K562 (cell line): ENCODE data around the gene CDYL2. TPM values are rescaled to one million over a fixed set of nuclear protein-coding genes. Genes with fewer than 3 reads are reported as not detected.
"Not testable (repeated sequence)": the region's sequence is repeated elsewhere in the genome, so short reads cannot be mapped to it uniquely, and the experiment has no call there.

Experiments
- ATAC-seq: fragments of 200-7000 bp; cut with Tn5 transposase; 3 replicates; pipeline ENCODE4 v1.9.1; 2020; ENCODE audit warnings: moderate library complexity
- BruUV-seq: library from RNA; stranded (reverse); fragments of 400-500 nt; replicated peaks from 2 replicates; lab custom pipeline; 2021; lab: Mats Ljungman, UMichigan
- CTCF ChIA-PET: fragments of 300-600 bp; formaldehyde crosslinking; extraction: SDS; loops from one replicate; lab custom pipeline; 2021; ENCODE audit warnings: low intra/inter-chr PET ratio; lab: Yijun Ruan, JAX
- POLR2A ChIA-PET: fragments of 300-600, 350-650 bp; sonication (Branson Sonifier 250); formaldehyde crosslinking; extraction: SDS; loops from one replicate; lab custom pipeline; 2021; ENCODE audit warnings: antibody characterized with exemption, inconsistent platforms; lab: Yijun Ruan, JAX
- DNase-seq, 4 experiments: peaks; one replicate each; pipeline versions ENCODE4 v3.0.0 to v3.0.0-alpha.2; 2011 to 2018; ENCODE audit warnings: low spot score in 3 of 4, mixed read lengths in 3 of 4; ENCODE audit errors: extremely low read depth in 1 of 4
- FAIRE-seq: peaks from 2 replicates; lab custom pipeline; 2011; peaks lifted over from hg19 to GRCh38; lab: Jason Lieb, UNC
- H2AFZ ChIP-seq: 2 replicates; pipeline ENCODE4 v1.6.0; 2011; ENCODE audit warnings: low read depth, low read length, control low read depth, inconsistent platforms
- H3K27ac ChIP-seq: fragments of 200-600 bp; 3 replicates; pipeline ENCODE4 v1.8.0; 2011; ENCODE audit warnings: low read depth, mild to moderate bottlenecking, control low read depth, inconsistent platforms, low read length, moderate library complexity, mixed read lengths; ENCODE audit errors: extremely low read depth
- H3K27me3 ChIP-seq, 2 experiments: fragments of 300-600 bp in 1 of 2; 2 replicates in 1 of 2; 3 replicates in 1 of 2; pipeline versions ENCODE4 v1.6.0 to v1.8.0; 2011; ENCODE audit warnings: inconsistent platforms in 2 of 2, low read length in 2 of 2, mild to moderate bottlenecking in 1 of 2, mixed read lengths in 1 of 2, moderate library complexity in 1 of 2; ENCODE audit not compliant: control insufficient read depth in 2 of 2, insufficient read depth in 2 of 2
- H3K36me3 ChIP-seq: fragments of 300-600 bp; 3 replicates; pipeline ENCODE4 v1.8.0; 2011; ENCODE audit warnings: mild to moderate bottlenecking, low read length, inconsistent platforms; ENCODE audit not compliant: control insufficient read depth, insufficient read depth
- H3K4me1 ChIP-seq, 2 experiments: fragments of 200-600 bp in 1 of 2; replicated peaks in 1 of 2; 2 replicates in 1 of 2; 3 replicates in 1 of 2; pipeline versions ENCODE4 v1.5.1 to v1.8.0; 2011; ENCODE audit warnings: inconsistent platforms in 2 of 2, low read length in 2 of 2, mild to moderate bottlenecking in 1 of 2, mixed read lengths in 1 of 2, moderate library complexity in 1 of 2; ENCODE audit not compliant: control insufficient read depth in 2 of 2, insufficient read depth in 2 of 2
- H3K4me2 ChIP-seq: 2 replicates; pipeline ENCODE4 v1.6.1; 2011; ENCODE audit warnings: low read length, control low read depth, inconsistent platforms, mixed read lengths; ENCODE audit not compliant: insufficient read depth
- H3K4me3 ChIP-seq: fragments of 200-600 bp; sonication (generic), shearing (Covaris generic); 2 replicates; pipeline ENCODE4 v1.5.1; 2016; ENCODE audit warnings: control low read depth, inconsistent platforms
- H3K79me2 ChIP-seq: fragments of 200-600 bp; 3 replicates; pipeline ENCODE4 v1.8.0; 2011; ENCODE audit warnings: low read length, inconsistent platforms; ENCODE audit not compliant: control insufficient read depth, insufficient read depth
- H3K9ac ChIP-seq, 2 experiments: 2 replicates each; pipeline versions ENCODE4 v1.6.0 to v1.6.1; 2011; ENCODE audit warnings: low read depth in 2 of 2, low read length in 2 of 2, control low read depth in 1 of 2, inconsistent platforms in 1 of 2, mild to moderate bottlenecking in 1 of 2, mixed read lengths in 1 of 2; ENCODE audit not compliant: insufficient read depth in 1 of 2
- H3K9me1 ChIP-seq: one replicate; pipeline ENCODE4 v1.6.0; 2011; ENCODE audit warnings: inconsistent platforms, mild to moderate bottlenecking, low read length, moderate library complexity; ENCODE audit not compliant: control insufficient read depth, insufficient read depth
- H3K9me3 ChIP-seq: replicated peaks from 2 replicates; pipeline ENCODE4 v1.5.1; 2011; ENCODE audit warnings: low read depth, low read length, inconsistent platforms; ENCODE audit not compliant: control insufficient read depth, insufficient read depth
- H4K20me1 ChIP-seq: replicated peaks from 2 replicates; pipeline ENCODE4 v1.6.1; 2011; ENCODE audit warnings: low read length, inconsistent platforms, mixed read lengths; ENCODE audit not compliant: control insufficient read depth, insufficient read depth
- ESRRA ChIP-seq: fragments of 450-650 bp; IDR thresholded peaks from 2 replicates; pipeline ENCODE4 v1.6.1; 2014; ENCODE audit warnings: low read depth, mild to moderate bottlenecking, moderate library complexity, borderline replicate concordance
- FOXP1 ChIP-seq: sonication (generic); formaldehyde crosslinking; IDR thresholded peaks from 2 replicates; pipeline ENCODE4 v1.8.0; 2022; ENCODE audit warnings: mild to moderate bottlenecking, missing genetic modification reagents
- GATAD2A ChIP-seq: fragments of 450-650 bp; IDR thresholded peaks from 2 replicates; pipeline ENCODE4 v1.6.1; 2017
- GATAD2B ChIP-seq: fragments of 450-650 bp; IDR thresholded peaks from 2 replicates; pipeline ENCODE4 v1.6.1; 2017; ENCODE audit warnings: mild to moderate bottlenecking, borderline replicate concordance
- MAFG ChIP-seq: fragments of 450-650 bp; conservative IDR thresholded peaks from 2 replicates; pipeline ENCODE4 v1.6.1; 2016; ENCODE audit warnings: missing genetic modification characterization, missing compliant biosample characterization
- NR3C1 ChIP-seq: sonication (generic); formaldehyde crosslinking; IDR thresholded peaks from 2 replicates; pipeline ENCODE4 v1.8.1; 2022; ENCODE audit warnings: missing genetic modification reagents
- NRF1 ChIP-seq, 2 experiments: fragments of 450-650 bp; IDR thresholded peaks in 1 of 2; conservative IDR thresholded peaks in 1 of 2; 2 replicates each; pipeline ENCODE4 v1.6.1; 2014; ENCODE audit warnings: mild to moderate bottlenecking in 2 of 2
- SIN3B ChIP-seq: fragments of 450-650 bp; IDR thresholded peaks from 2 replicates; pipeline ENCODE4 v1.6.1; 2017; ENCODE audit warnings: low read depth, mild to moderate bottlenecking, moderate library complexity
- SPI1 ChIP-seq: IDR thresholded peaks from 2 replicates; pipeline ENCODE4 v1.6.1; 2011; ENCODE audit warnings: low read depth, low read length, control low read depth, borderline replicate concordance
- SREBF1 ChIP-seq: fragments of 150-350 bp; IDR thresholded peaks from 2 replicates; pipeline ENCODE4 v1.6.1; 2014; ENCODE audit warnings: antibody characterized with exemption, low read depth, low read length, borderline replicate concordance
- THRAP3 ChIP-seq: fragments of 450-650 bp; IDR thresholded peaks from 2 replicates; pipeline ENCODE4 v1.6.1; 2016; ENCODE audit warnings: mild to moderate bottlenecking, inconsistent platforms, borderline replicate concordance
- TRIM28 ChIP-seq: fragments of 450-650 bp; IDR thresholded peaks from 2 replicates; pipeline ENCODE4 v1.6.1; 2017
- ZNF316 ChIP-seq: fragments of 450-650 bp; IDR thresholded peaks from 2 replicates; pipeline ENCODE4 v1.6.1; 2016
- WGBS: fragments of 100-300 bp; shearing (Covaris generic); methylation state at CpG from one replicate; pipeline ENCODE4 v1.1.6; 2016; ENCODE audit warnings: low coverage, mixed read lengths; ENCODE audit not compliant: insufficient coverage; ENCODE audit errors: missing lambda C conversion rate; 5-methylcytosine and 5-hydroxymethylcytosine counted together
- in situ Hi-C: fragments of 300-500 bp; cut with MboI; formaldehyde crosslinking; loops from 4 replicates; pipeline ENCODE4 v1.15.0; 2018; ENCODE audit warnings: inconsistent platforms, mixed read lengths
- intact Hi-C: fragments of 100-400 bp; cut with micrococcal nuclease; formaldehyde crosslinking; loops from 2 replicates; pipeline ENCODE4 v1.14.2; 2022
- polyA plus RNA-seq, 8 experiments: library from polyadenylated mRNA; depleted of rRNA in 4 of 8; stranded (reverse) in 5 of 8; unstranded in 3 of 8; fragments of >200 nt; fragmentation: Nextera tagmentation in 2 of 8; fragmentation: Illumina TruSeq in 1 of 8; extraction: Ambion mirVana in 2 of 8; extraction: Trizol in 1 of 8; gene quantifications; 2 replicates each; pipeline versions ENCODE4 v1.2.1 to v1.2.3, GENCODE V29; 2011 to 2014; ENCODE audit warnings: inconsistent platforms in 1 of 8, missing spikeins in 1 of 8
- total RNA-seq, 7 experiments: library from RNA; depleted of rRNA in 6 of 7; stranded (reverse); fragments of >200 nt in 6 of 7; fragmentation: Illumina TruSeq in 2 of 7; extraction: Trizol in 2 of 7; gene quantifications; 2 replicates each; pipeline versions ENCODE4 v1.2.1 to v1.2.3, GENCODE V29; 2011 to 2021; ENCODE audit warnings: low replicate concordance in 1 of 7
- TF ChIP-seq, protein P1 (sequence below): IDR thresholded peaks from 2 replicates; pipeline ENCODE4 v1.6.1; 2016; ENCODE audit warnings: missing genetic modification characterization, missing compliant biosample characterization
- TF ChIP-seq, protein P2 (sequence below): fragments of 450-650 bp; conservative IDR thresholded peaks from 2 replicates; pipeline ENCODE4 v1.6.1; 2016; ENCODE audit warnings: missing genetic modification characterization, low read depth, mild to moderate bottlenecking, control low read depth, missing compliant biosample characterization
- TF ChIP-seq, protein P3 (sequence below): fragments of 250-450 bp; sonication (Bioruptor Pico); IDR thresholded peaks from 2 replicates; pipeline ENCODE4 v1.5.1; 2021; ENCODE audit warnings: mild to moderate bottlenecking

Gene CDYL2
- total and polyA plus RNA-seq, 9 of the 15 experiments (the other 6 are each of a cell fraction or from before 2014, with no cell fraction given): under 0.01 to 0.04 (median 0.01) TPM; not detected in 6

DNA sequence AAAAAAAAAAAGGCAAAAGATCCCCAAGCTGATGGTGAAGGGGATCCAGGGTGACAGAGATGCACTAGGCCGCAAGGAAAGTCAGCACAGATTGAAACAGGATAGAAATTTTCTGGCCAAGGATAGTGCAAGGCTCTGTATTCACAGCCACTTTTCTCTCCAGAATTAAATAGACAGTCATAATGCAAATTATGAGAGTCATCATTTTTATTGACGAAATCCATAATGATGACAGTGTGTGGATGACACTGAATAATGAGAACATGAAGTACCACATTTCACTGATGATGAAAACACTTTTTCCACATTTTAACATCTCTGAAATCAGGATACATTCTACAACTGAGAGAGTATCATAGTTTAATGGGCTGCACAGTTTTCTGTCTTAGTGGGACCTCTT is 72.5 kb downstream of the CDYL2 start:
- CTCF ChIA-PET: no interaction called here
- in situ Hi-C loops: no loop called here
- no peak for FAIRE-seq

DNA sequence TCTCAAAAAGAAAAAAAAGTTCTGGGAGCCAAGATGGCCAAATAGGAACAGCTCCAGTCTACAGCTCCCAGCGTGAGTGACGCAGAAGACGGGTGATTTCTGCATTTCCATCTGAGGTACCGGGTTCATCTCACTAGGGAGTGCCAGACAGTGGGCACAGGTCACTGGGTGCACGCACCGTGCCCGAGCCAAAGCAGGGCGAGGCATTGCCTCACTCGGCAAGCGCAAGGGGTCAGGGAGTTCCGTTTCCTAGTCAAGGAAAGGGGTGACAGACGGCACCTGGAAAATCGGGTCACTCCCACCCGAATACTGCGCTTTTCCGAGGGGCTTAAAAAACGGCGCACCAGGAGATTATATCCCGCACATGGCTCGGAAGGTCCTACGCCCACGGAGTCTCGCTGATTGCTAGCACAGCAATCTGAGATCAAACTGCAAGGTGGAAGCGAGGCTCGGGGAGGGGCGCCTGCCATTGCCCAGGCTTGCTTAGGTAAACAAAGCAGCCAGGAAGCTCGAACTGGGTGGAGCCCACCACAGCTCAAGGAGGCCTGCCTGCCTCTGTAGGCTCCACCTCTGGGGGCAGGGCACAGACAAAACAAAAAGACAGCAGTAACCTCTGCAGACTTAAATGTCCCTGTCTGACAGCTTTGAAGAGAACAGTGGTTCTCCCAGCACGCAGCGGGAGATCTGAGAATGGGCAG is 77.2 kb downstream of the CDYL2 start:
- H3K4me2 ChIP-seq, H3K79me2 ChIP-seq, H3K27me3 ChIP-seq, BruUV-seq, H3K4me1 ChIP-seq, H3K4me3 ChIP-seq, POLR2A ChIA-PET, FAIRE-seq, ATAC-seq, in situ Hi-C loops, H3K9ac ChIP-seq, DNase-seq, H3K9me1 ChIP-seq, intact Hi-C loops, H3K9me3 ChIP-seq, H3K36me3 ChIP-seq, H4K20me1 ChIP-seq, H2AFZ ChIP-seq, CTCF ChIA-PET, H3K27ac ChIP-seq: not testable (repeated sequence)
- WGBS: under 1% methylated on average over 28 of the region's 29 CpGs

More for the DNA sequence above, 72.5 kb downstream of the CDYL2 start:
- intact Hi-C loops: no loop called here
- Histone ChIP-seq H3K27me3 (no peaks in the 10 kb centered on the region), H3K9ac (no peak overlapping the region), H3K27ac (no peak overlapping the region), H3K4me1 (no peaks in the 10 kb centered on the region), H2AFZ (no peak overlapping the region), H3K4me2 (no peak overlapping the region), H3K79me2 (no peaks in the 10 kb centered on the region), H3K4me3 (no peak overlapping the region), H4K20me1 (no peaks in the 10 kb centered on the region), H3K9me3 (no peaks in the 10 kb centered on the region), H3K9me1 (no peaks in the 10 kb centered on the region), H3K36me3 (no peaks in the 10 kb centered on the region)
- DNase-seq: no peak
- no peak for ATAC-seq
- BruUV-seq: no TSS peak
- POLR2A ChIA-PET: interaction anchor here (0.6 kb wide), 1 partner anchor 52 kb away, joined by 3 read pairs; no protein-coding TSS in a partner anchor
- 0% methylated on average over 2 of the region's 2 CpGs for WGBS
- TF ChIP-seq MAFG (tag) (no peak), GATAD2B (no peak), TRIM28 (no peak), SPI1 (no peak), THRAP3 (no peak), SIN3B (no peak), FOXP1 (no peak), ESRRA (no peak), NRF1 (conservative IDR thresholded peaks at IDR 0.05 in 1 of 2, IDR thresholded peaks at IDR 0.05 in 1 of 2) (no peak), GATAD2A (no peak), ZNF316 (no peak), NR3C1 (CRISPR knock-in tag) (no peak), SREBF1 (no peak)
- TF ChIP-seq, protein P1, sequence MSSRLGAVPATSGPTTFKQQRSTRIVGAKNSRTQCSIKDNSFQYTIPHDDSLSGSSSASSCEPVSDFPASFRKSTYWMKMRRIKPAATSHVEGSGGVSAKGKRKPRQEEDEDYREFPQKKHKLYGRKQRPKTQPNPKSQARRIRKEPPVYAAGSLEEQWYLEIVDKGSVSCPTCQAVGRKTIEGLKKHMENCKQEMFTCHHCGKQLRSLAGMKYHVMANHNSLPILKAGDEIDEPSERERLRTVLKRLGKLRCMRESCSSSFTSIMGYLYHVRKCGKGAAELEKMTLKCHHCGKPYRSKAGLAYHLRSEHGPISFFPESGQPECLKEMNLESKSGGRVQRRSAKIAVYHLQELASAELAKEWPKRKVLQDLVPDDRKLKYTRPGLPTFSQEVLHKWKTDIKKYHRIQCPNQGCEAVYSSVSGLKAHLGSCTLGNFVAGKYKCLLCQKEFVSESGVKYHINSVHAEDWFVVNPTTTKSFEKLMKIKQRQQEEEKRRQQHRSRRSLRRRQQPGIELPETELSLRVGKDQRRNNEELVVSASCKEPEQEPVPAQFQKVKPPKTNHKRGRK (tag): no peak
- TF ChIP-seq, protein P2, sequence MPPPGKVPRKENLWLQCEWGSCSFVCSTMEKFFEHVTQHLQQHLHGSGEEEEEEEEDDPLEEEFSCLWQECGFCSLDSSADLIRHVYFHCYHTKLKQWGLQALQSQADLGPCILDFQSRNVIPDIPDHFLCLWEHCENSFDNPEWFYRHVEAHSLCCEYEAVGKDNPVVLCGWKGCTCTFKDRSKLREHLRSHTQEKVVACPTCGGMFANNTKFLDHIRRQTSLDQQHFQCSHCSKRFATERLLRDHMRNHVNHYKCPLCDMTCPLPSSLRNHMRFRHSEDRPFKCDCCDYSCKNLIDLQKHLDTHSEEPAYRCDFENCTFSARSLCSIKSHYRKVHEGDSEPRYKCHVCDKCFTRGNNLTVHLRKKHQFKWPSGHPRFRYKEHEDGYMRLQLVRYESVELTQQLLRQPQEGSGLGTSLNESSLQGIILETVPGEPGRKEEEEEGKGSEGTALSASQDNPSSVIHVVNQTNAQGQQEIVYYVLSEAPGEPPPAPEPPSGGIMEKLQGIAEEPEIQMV: no peak
- TF ChIP-seq, protein P3, sequence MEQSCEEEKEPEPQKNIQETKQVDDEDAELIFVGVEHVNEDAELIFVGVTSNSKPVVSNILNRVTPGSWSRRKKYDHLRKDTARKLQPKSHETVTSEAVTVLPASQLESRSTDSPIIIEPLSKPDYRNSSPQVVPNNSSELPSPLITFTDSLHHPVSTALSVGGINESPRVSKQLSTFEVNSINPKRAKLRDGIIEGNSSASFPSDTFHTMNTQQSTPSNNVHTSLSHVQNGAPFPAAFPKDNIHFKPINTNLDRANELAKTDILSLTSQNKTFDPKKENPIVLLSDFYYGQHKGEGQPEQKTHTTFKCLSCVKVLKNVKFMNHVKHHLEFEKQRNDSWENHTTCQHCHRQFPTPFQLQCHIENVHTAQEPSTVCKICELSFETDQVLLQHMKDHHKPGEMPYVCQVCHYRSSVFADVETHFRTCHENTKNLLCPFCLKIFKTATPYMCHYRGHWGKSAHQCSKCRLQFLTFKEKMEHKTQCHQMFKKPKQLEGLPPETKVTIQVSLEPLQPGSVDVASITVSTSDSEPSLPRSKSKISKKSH (CRISPR knock-in tag): no peak
